Activated CD8-positive, alpha-beta T cell treated with anti-CD3 and anti-CD28 coated beads, Interleukin-2, amount 10 ng/mL, durations not matched to agents 7 days and 5 days (primary cell): ENCODE measurements around the gene PPP1R9A. TPM values are rescaled to one million over a fixed set of nuclear protein-coding genes. Genes with fewer than 3 reads are reported as not detected.

ENCODE experiments used
- ATAC-seq: fragments of 150-1000 bp; cut with Tn5 transposase; one replicate; pipeline ENCODE4 v1.10.0; 2021; ENCODE audit warnings: moderate library complexity
- CTCF ChIA-PET: fragments of 350-600 bp; sonication (Branson Sonifier 250); formaldehyde crosslinking; loops from one replicate; lab custom pipeline; 2021; ENCODE audit warnings: antibody characterized with exemption; lab: Charles Lee
- POLR2A ChIA-PET: fragments of 350-600 bp; sonication (Branson Sonifier 250); formaldehyde crosslinking; loops from one replicate; lab custom pipeline; 2021; ENCODE audit warnings: antibody characterized with exemption; lab: Charles Lee
- DNase-seq: peaks from one replicate; pipeline ENCODE4 v3.0.0-alpha.2; 2020
- H3K27ac Mint-ChIP-seq: one replicate; pipeline ENCODE4 v1.8.0; 2021; ENCODE audit warnings: mild to moderate bottlenecking, mixed read lengths
- H3K27me3 Mint-ChIP-seq: one replicate; pipeline ENCODE4 v1.8.0; 2021; ENCODE audit warnings: low read depth, mixed read lengths
- H3K36me3 Mint-ChIP-seq: one replicate; pipeline ENCODE4 v1.8.0; 2021; ENCODE audit warnings: low read depth, mixed read lengths
- H3K4me1 Mint-ChIP-seq: one replicate; pipeline ENCODE4 v1.8.0; 2021; ENCODE audit warnings: low read depth, mixed read lengths
- H3K4me3 Mint-ChIP-seq: one replicate; pipeline ENCODE4 v1.8.0; 2021; ENCODE audit warnings: mild to moderate bottlenecking, mixed read lengths
- H3K9me3 Mint-ChIP-seq: one replicate; pipeline ENCODE4 v1.8.0; 2022; ENCODE audit warnings: mixed read lengths; ENCODE audit not compliant: insufficient read depth
- total RNA-seq, 2 experiments: library from RNA; stranded (reverse); gene quantifications; one replicate each; pipeline ENCODE4 v1.2.3, GENCODE V29; 2021

Gene PPP1R9A
- total RNA-seq, 2 experiments from 2014 or later, result not detected

DNA sequence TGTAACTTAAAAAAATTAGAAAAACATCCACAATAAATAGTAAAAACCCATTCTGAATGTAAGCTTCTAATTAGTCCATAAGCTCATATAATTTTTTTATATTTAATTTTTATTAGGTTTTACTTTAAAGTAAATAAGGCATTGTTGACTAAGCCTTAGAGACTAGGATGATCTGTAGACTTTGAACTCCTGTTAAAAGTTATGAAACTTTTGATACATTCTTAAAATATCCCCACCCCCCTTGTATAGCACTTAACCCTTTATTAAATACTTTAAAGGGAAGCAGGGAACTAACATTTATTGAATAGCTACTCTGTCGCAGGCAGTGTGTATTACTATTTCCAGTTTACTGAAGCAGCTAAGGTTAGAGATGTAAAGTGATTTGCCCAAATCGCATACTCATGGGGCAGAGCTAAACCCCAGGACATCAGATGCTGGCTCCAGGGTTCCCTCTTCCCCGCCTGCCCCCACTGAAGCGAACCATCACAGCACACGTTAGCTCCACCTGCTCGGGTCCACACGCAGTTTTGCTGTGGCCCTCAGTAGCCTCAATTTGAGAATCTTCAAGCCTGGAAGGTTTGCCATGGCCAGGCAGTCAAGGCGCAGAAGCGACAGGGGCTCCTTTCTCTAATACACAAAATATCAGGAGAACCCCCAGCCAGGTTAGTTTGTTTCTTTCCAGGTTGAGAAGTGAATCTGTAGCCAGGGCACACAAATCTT is 416.2 kb downstream of the PPP1R9A start:
- H3K27ac Mint-ChIP-seq, result no peak overlapping the region
- no peaks in the 10 kb centered on the region for H3K36me3 Mint-ChIP-seq
- ChIA-PET POLR2A (no interaction called here), CTCF (interaction anchor here (0.7 to 1.3 kb wide), 2 partner anchors 73 to 153 kb away, joined by 3 read pairs; partner anchors contain the start of gene PON3)
- DNase-seq (no peak), ATAC-seq (no peak)
- peaks cover 5% of the 10 kb centered on the region for H3K4me1 Mint-ChIP-seq
- H3K27me3 Mint-ChIP-seq, result peaks cover 11% of the 10 kb centered on the region
- no peak overlapping the region for H3K4me3 Mint-ChIP-seq
- no peaks in the 10 kb centered on the region for H3K9me3 Mint-ChIP-seq

- CTCF ChIA-PET, result no interaction called here
- no peak within 1 kb of the TSS for H3K27ac Mint-ChIP-seq
- H3K27me3 Mint-ChIP-seq, result peaks cover 11% of the 10 kb centered on the region
- DNase-seq (peak; percentile 21), ATAC-seq (peak; percentile 67)
- no peak within 1 kb of the TSS for H3K4me3 Mint-ChIP-seq
- no peaks in the 10 kb centered on the region for H3K36me3 Mint-ChIP-seq
- H3K9me3 Mint-ChIP-seq, result no peaks in the 10 kb centered on the region
- POLR2A ChIA-PET, result no interaction called here
- peaks cover 5% of the 10 kb centered on the region for H3K4me1 Mint-ChIP-seq
These were observed 417.0 kb downstream of the PPP1R9A start, which contains the start of gene PON1 for GRCh38 chr7:95324431-95324830. TSS of gene PON1 (minus strand) at chr7:95324532. CDS start at chr7:95324475, 57 bp downstream.

DNA sequence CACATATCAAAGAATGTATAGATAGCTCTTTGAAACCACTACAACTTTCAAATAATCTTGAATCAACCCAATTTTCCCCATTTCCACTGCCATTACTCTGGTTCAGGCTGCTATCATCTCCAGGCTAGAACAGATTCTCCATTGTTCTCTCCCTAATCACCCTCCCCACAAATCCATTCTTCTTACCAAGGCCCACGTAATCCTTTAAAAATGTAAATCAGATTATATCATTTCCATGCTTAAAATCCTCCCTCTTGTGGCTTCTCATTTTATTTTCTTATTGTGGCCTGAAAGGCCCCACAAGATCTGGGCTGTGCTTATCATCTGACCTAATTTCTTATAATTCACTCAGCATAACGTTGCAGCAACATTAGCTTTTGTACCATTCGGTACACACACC is 420.0 kb downstream of the PPP1R9A start:
- no peak overlapping the region for H3K27ac Mint-ChIP-seq
- ATAC-seq, result no peak
- H3K36me3 Mint-ChIP-seq, result no peaks in the 10 kb centered on the region
- H3K4me1 Mint-ChIP-seq, result peaks cover 16% of the 10 kb centered on the region
- POLR2A ChIA-PET, result no interaction called here
- no peak for DNase-seq
- peaks cover 11% of the 10 kb centered on the region for H3K27me3 Mint-ChIP-seq
- no peaks in the 10 kb centered on the region for H3K9me3 Mint-ChIP-seq
- CTCF ChIA-PET, result no interaction called here
- H3K4me3 Mint-ChIP-seq, result no peak overlapping the region

- ATAC-seq, result peak; percentile 96
These were observed 423.0 kb downstream of the PPP1R9A start for GRCh38 chr7:95330204-95330960.

DNA sequence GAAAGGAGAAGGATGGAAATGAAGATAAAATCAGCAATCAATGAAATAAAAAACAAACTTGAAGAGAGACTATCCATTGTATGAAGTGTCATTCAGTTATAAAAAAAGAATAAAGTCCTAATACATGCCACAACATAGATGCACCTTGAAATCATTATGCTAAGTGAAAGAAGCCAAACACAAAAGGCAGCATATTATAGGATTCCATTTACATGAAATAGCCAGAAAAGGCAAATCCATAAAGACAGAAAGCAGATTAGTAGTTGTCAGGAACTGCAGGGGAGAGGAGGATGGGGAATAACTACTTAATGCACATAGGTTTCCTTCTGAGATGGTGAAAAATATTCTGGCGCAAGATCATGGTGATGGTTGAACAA is 423.6 kb downstream of the PPP1R9A start:
- DNase-seq, result no peak
- peaks cover 3% of the 10 kb centered on the region for H3K27me3 Mint-ChIP-seq
- no peaks in the 10 kb centered on the region for H3K9me3 Mint-ChIP-seq
- H3K4me3 Mint-ChIP-seq, result peak overlapping the region; percentile 48
- ATAC-seq, result peak; percentile 31
- ChIA-PET POLR2A (no interaction called here), CTCF (interaction anchor here (0.6 to 1.0 kb wide), 2 partner anchors 20 to 65 kb away, joined by 3 read pairs; partner anchors contain the start of gene PON3)
- H3K4me1 Mint-ChIP-seq, result peaks cover 11% of the 10 kb centered on the region
- peak overlapping the region; percentile 63 for H3K27ac Mint-ChIP-seq
- H3K36me3 Mint-ChIP-seq, result no peaks in the 10 kb centered on the region

More at GRCh38 chr7:95330204-95330960, 423.0 kb downstream of the PPP1R9A start:
- Mint-ChIP-seq H3K27ac (peak overlapping the region; percentile 63), H3K4me3 (peak overlapping the region; percentile 48), H3K36me3 (no peaks in the 10 kb centered on the region), H3K9me3 (no peaks in the 10 kb centered on the region), H3K27me3 (peaks cover 6% of the 10 kb centered on the region), H3K4me1 (peaks cover 11% of the 10 kb centered on the region)
- DNase-seq, result no peak
- CTCF ChIA-PET, result interaction anchor here (0.6 to 1.0 kb wide), 2 partner anchors 20 to 66 kb away, joined by 3 read pairs; partner anchors contain the start of gene PON3
- POLR2A ChIA-PET, result no interaction called here

GRCh38 chr7:95334447-95334846 is 427.1 kb downstream of the PPP1R9A start:
- H3K36me3 Mint-ChIP-seq, result no peaks in the 10 kb centered on the region
- no peaks in the 10 kb centered on the region for H3K9me3 Mint-ChIP-seq
- peaks cover 11% of the 10 kb centered on the region for H3K4me1 Mint-ChIP-seq
- DNase-seq, result no peak
- no peak overlapping the region for H3K4me3 Mint-ChIP-seq
- ChIA-PET POLR2A (no interaction called here), CTCF (no interaction called here)
- H3K27me3 Mint-ChIP-seq, result peaks cover 2% of the 10 kb centered on the region
- no peak overlapping the region for H3K27ac Mint-ChIP-seq
- no peak for ATAC-seq

DNA sequence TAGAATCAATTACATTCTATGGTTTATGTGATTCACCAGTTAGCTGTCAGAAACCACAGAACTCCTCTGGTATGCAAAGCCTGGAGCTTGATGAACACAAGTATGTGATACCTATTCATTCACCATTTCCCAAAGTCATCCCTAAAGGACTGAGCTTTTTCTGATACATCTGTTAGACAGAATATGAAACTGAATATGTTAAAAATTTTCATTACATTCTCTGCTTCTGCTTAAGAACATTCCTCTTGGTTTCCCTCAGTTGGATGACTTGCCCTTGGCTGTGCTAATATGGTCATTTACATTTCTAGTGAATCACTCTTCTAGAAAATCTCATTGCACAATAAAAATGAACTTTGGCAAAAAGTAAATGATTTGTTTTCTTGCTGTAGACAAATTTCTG is 427.7 kb downstream of the PPP1R9A start:
- CTCF ChIA-PET, result no interaction called here
- H3K36me3 Mint-ChIP-seq, result no peaks in the 10 kb centered on the region
- ATAC-seq (no peak), DNase-seq (no peak)
- POLR2A ChIA-PET, result interaction anchor here (0.6 kb wide), 1 partner anchor 42 kb away, joined by 3 read pairs; no protein-coding TSS in a partner anchor
- peaks cover 9% of the 10 kb centered on the region for H3K4me1 Mint-ChIP-seq
- no peak overlapping the region for H3K4me3 Mint-ChIP-seq
- peaks cover 2% of the 10 kb centered on the region for H3K27me3 Mint-ChIP-seq
- H3K27ac Mint-ChIP-seq, result no peak overlapping the region
- no peaks in the 10 kb centered on the region for H3K9me3 Mint-ChIP-seq

DNA sequence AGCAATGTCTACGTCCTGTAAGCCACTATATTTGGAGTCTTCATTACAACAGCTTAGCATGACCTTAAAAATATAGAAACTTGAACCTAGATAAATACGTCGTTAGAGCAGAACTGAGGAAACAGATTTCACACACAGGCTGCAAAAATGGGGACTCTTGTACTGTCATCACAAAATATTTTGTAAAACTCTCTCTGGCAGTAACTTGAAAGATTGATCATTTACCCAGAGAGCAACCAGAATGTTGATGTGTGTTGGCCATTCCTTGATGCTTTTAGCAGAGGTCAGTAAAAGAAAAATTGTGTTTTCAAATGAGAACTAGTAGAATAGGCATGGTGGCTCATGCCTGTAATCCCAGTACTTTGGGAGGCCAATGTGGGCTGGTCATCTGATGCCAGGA is 431.4 kb downstream of the PPP1R9A start:
- Mint-ChIP-seq H3K27ac (no peak overlapping the region), H3K4me3 (no peak overlapping the region), H3K36me3 (no peaks in the 10 kb centered on the region), H3K4me1 (no peaks in the 10 kb centered on the region), H3K27me3 (peaks cover 3% of the 10 kb centered on the region), H3K9me3 (no peaks in the 10 kb centered on the region)
- no peak for DNase-seq
- no peak for ATAC-seq
- ChIA-PET CTCF (interaction anchor here (0.8 to 1.5 kb wide), 2 partner anchors 138 to 172 kb away, joined by 3 read pairs; no protein-coding TSS in a partner anchor), POLR2A (no interaction called here)

GRCh38 chr7:95340491-95340890 is 433.1 kb downstream of the PPP1R9A start:
- Mint-ChIP-seq H3K36me3 (no peaks in the 10 kb centered on the region), H3K4me1 (no peaks in the 10 kb centered on the region), H3K27ac (no peak overlapping the region), H3K27me3 (peaks cover 5% of the 10 kb centered on the region), H3K4me3 (no peak overlapping the region), H3K9me3 (no peaks in the 10 kb centered on the region)
- CTCF ChIA-PET, result no interaction called here
- DNase-seq (no peak), ATAC-seq (no peak)
- POLR2A ChIA-PET, result no interaction called here

- Mint-ChIP-seq H3K36me3 (no peaks in the 10 kb centered on the region), H3K27ac (no peak overlapping the region), H3K9me3 (no peaks in the 10 kb centered on the region), H3K4me1 (no peaks in the 10 kb centered on the region), H3K4me3 (no peak overlapping the region), H3K27me3 (peaks cover 5% of the 10 kb centered on the region)
- ATAC-seq (no peak), DNase-seq (no peak)
- CTCF ChIA-PET, result no interaction called here
- POLR2A ChIA-PET, result no interaction called here
These were observed 434.6 kb downstream of the PPP1R9A start for GRCh38 chr7:95342029-95342428.

- DNase-seq (no peak), ATAC-seq (no peak)
- no peaks in the 10 kb centered on the region for H3K4me1 Mint-ChIP-seq
- H3K4me3 Mint-ChIP-seq, result no peak overlapping the region
- H3K36me3 Mint-ChIP-seq, result no peaks in the 10 kb centered on the region
- no peaks in the 10 kb centered on the region for H3K9me3 Mint-ChIP-seq
- no peak overlapping the region for H3K27ac Mint-ChIP-seq
- CTCF ChIA-PET, result no interaction called here
- POLR2A ChIA-PET, result no interaction called here
- peaks cover 5% of the 10 kb centered on the region for H3K27me3 Mint-ChIP-seq
These were observed 435.4 kb downstream of the PPP1R9A start for GRCh38 chr7:95342642-95343307.
